ENCODE data around the gene CATSPERZ.

The CATSPERZ gene

GRCh38 chr11:64352995-64353714 is 53.0 kb downstream of the CATSPERZ start:
- no peak for DNase-seq (ENCODE audit: extremely low read depth in 1 of 2, low read depth in 1 of 2)

- no peak for DNase-seq (ENCODE audit: extremely low read depth in 1 of 2, low read depth in 1 of 2)
Observed at GRCh38 chr11:64353715-64354506, 53.8 kb downstream of the CATSPERZ start.

All from activated CD8-positive, alpha-beta memory T cell treated with anti-CD3 and anti-CD28 coated beads for 1 hour (primary cell).